Activated naive CD8-positive, alpha-beta T cell treated with anti-CD3 and anti-CD28 coated beads for 36 hours (primary cell): Measurements from ENCODE around the gene TMEM258. TPM values are rescaled to one million over a fixed set of nuclear protein-coding genes. Genes with fewer than 3 reads are reported as not detected.
A peak's percentile ranks its signal among the peaks of the same experiment; 100 is the strongest.

Experiments used
- DNase-seq: peaks from one replicate; pipeline ENCODE4 v3.0.0; 2021
- H3K27ac Mint-ChIP-seq: one replicate; pipeline ENCODE4 v1.8.0; 2022; ENCODE audit warnings: mild to moderate bottlenecking, moderate library complexity, mixed read lengths
- H3K27me3 Mint-ChIP-seq: one replicate; pipeline ENCODE4 v1.8.0; 2022; ENCODE audit warnings: mild to moderate bottlenecking, mixed read lengths
- H3K36me3 Mint-ChIP-seq: one replicate; pipeline ENCODE4 v1.8.0; 2021; ENCODE audit warnings: mild to moderate bottlenecking, mixed read lengths
- H3K4me1 Mint-ChIP-seq: one replicate; pipeline ENCODE4 v1.8.0; 2021; ENCODE audit warnings: mixed read lengths
- H3K4me3 Mint-ChIP-seq: one replicate; pipeline ENCODE4 v1.8.0; 2022; ENCODE audit warnings: mild to moderate bottlenecking, moderate library complexity, mixed read lengths
- H3K9me3 Mint-ChIP-seq: one replicate; pipeline ENCODE4 v1.8.0; 2022; ENCODE audit warnings: mixed read lengths
- total RNA-seq, 2 experiments: library from RNA; stranded (reverse); gene quantifications; one replicate each; pipeline ENCODE4 v1.2.3, GENCODE V29; 2021

Gene TMEM258
- total RNA-seq: 100 to 1,000 TPM; 143 TPM

- H3K4me3 Mint-ChIP-seq: peak within 1 kb of the TSS; percentile 86
- peaks cover 41% of the 10 kb centered on the region for H3K4me1 Mint-ChIP-seq
- peak within 1 kb of the TSS; percentile 100 for H3K27ac Mint-ChIP-seq
- peak; percentile 90 for DNase-seq
- H3K36me3 Mint-ChIP-seq: peaks cover 45% of the 10 kb centered on the region
- H3K27me3 Mint-ChIP-seq: no peaks in the 10 kb centered on the region
- H3K9me3 Mint-ChIP-seq: no peaks in the 10 kb centered on the region
Measured at GRCh38 chr11:61792310-61793082, at the start of gene TMEM258, which contains the start of gene FEN1. TMEM258 (minus strand) TSS chr11:61792599; CDS start chr11:61792558, 41 bp downstream. FEN1 (plus strand) TSS chr11:61792911; CDS start chr11:61795362, 2,451 bp downstream.

GRCh38 chr11:61841636-61842527 is 49.5 kb upstream of the TMEM258 start:
- H3K4me1 Mint-ChIP-seq: no peaks in the 10 kb centered on the region
- H3K27ac Mint-ChIP-seq: no peak overlapping the region
- H3K9me3 Mint-ChIP-seq: no peaks in the 10 kb centered on the region
- DNase-seq: no peak
- H3K27me3 Mint-ChIP-seq: no peaks in the 10 kb centered on the region
- H3K36me3 Mint-ChIP-seq: peaks cover 32% of the 10 kb centered on the region
- H3K4me3 Mint-ChIP-seq: no peak overlapping the region

GRCh38 chr11:61840371-61840770 is 48.0 kb upstream of the TMEM258 start:
- Mint-ChIP-seq H3K36me3 (peaks cover 28% of the 10 kb centered on the region), H3K9me3 (no peaks in the 10 kb centered on the region), H3K27ac (no peak overlapping the region), H3K4me3 (no peak overlapping the region), H3K27me3 (no peaks in the 10 kb centered on the region), H3K4me1 (peaks cover 2% of the 10 kb centered on the region)
- no peak for DNase-seq

- no peaks in the 10 kb centered on the region for H3K9me3 Mint-ChIP-seq
- DNase-seq: no peak
- H3K4me3 Mint-ChIP-seq: no peak overlapping the region
- no peak overlapping the region for H3K27ac Mint-ChIP-seq
- peaks cover 25% of the 10 kb centered on the region for H3K36me3 Mint-ChIP-seq
- H3K27me3 Mint-ChIP-seq: no peaks in the 10 kb centered on the region
- peaks cover 5% of the 10 kb centered on the region for H3K4me1 Mint-ChIP-seq
Measured at GRCh38 chr11:61839742-61840141, 47.3 kb upstream of the TMEM258 start.

GRCh38 chr11:61838921-61839320 is 46.5 kb upstream of the TMEM258 start:
- H3K4me1 Mint-ChIP-seq: peaks cover 11% of the 10 kb centered on the region
- DNase-seq: no peak
- no peaks in the 10 kb centered on the region for H3K9me3 Mint-ChIP-seq
- peak overlapping the region; percentile 21 for H3K27ac Mint-ChIP-seq
- peaks cover 27% of the 10 kb centered on the region for H3K36me3 Mint-ChIP-seq
- H3K4me3 Mint-ChIP-seq: no peak overlapping the region
- H3K27me3 Mint-ChIP-seq: no peaks in the 10 kb centered on the region

GRCh38 chr11:61838501-61838900 is 46.1 kb upstream of the TMEM258 start:
- H3K36me3 Mint-ChIP-seq: peaks cover 31% of the 10 kb centered on the region
- no peaks in the 10 kb centered on the region for H3K27me3 Mint-ChIP-seq
- H3K4me1 Mint-ChIP-seq: peaks cover 15% of the 10 kb centered on the region
- H3K4me3 Mint-ChIP-seq: no peak overlapping the region
- H3K9me3 Mint-ChIP-seq: no peaks in the 10 kb centered on the region
- peak overlapping the region; percentile 21 for H3K27ac Mint-ChIP-seq
- DNase-seq: no peak

- DNase-seq: no peak
- Mint-ChIP-seq H3K9me3 (no peaks in the 10 kb centered on the region), H3K36me3 (peaks cover 34% of the 10 kb centered on the region), H3K4me3 (no peak overlapping the region), H3K27me3 (no peaks in the 10 kb centered on the region), H3K27ac (no peak overlapping the region), H3K4me1 (peaks cover 15% of the 10 kb centered on the region)
Measured at GRCh38 chr11:61837411-61838005, 45.1 kb upstream of the TMEM258 start.

- Mint-ChIP-seq H3K27me3 (peaks cover 5% of the 10 kb centered on the region), H3K4me1 (peaks cover 15% of the 10 kb centered on the region), H3K4me3 (no peak overlapping the region), H3K36me3 (peaks cover 26% of the 10 kb centered on the region), H3K27ac (no peak overlapping the region), H3K9me3 (no peaks in the 10 kb centered on the region)
- DNase-seq: no peak
Measured at GRCh38 chr11:61836193-61836592, 43.8 kb upstream of the TMEM258 start.

GRCh38 chr11:61834278-61835048 is 42.1 kb upstream of the TMEM258 start:
- H3K4me3 Mint-ChIP-seq: peak overlapping the region; percentile 7
- H3K36me3 Mint-ChIP-seq: peaks cover 23% of the 10 kb centered on the region
- H3K4me1 Mint-ChIP-seq: peaks cover 20% of the 10 kb centered on the region

GRCh38 chr11:61833926-61834277 is 41.5 kb upstream of the TMEM258 start:
- Mint-ChIP-seq H3K4me3 (no peak overlapping the region), H3K9me3 (no peaks in the 10 kb centered on the region), H3K4me1 (peaks cover 23% of the 10 kb centered on the region), H3K27ac (peak overlapping the region; percentile 87), H3K36me3 (peaks cover 26% of the 10 kb centered on the region), H3K27me3 (peaks cover 24% of the 10 kb centered on the region)
- DNase-seq: no peak

More at GRCh38 chr11:61834278-61835048, 42.1 kb upstream of the TMEM258 start:
- Mint-ChIP-seq H3K9me3 (no peaks in the 10 kb centered on the region), H3K27ac (peak overlapping the region; percentile 87), H3K27me3 (peaks cover 19% of the 10 kb centered on the region)
- DNase-seq: peak; percentile 74

GRCh38 chr11:61833471-61833870 is 41.1 kb upstream of the TMEM258 start:
- Mint-ChIP-seq H3K4me3 (no peak overlapping the region), H3K27me3 (peaks cover 24% of the 10 kb centered on the region), H3K4me1 (peaks cover 23% of the 10 kb centered on the region), H3K27ac (peak overlapping the region; percentile 87), H3K9me3 (no peaks in the 10 kb centered on the region), H3K36me3 (peaks cover 27% of the 10 kb centered on the region)
- no peak for DNase-seq

- H3K36me3 Mint-ChIP-seq: peaks cover 27% of the 10 kb centered on the region
- no peak overlapping the region for H3K4me3 Mint-ChIP-seq
- H3K9me3 Mint-ChIP-seq: no peaks in the 10 kb centered on the region
- H3K27ac Mint-ChIP-seq: no peak overlapping the region
- peaks cover 23% of the 10 kb centered on the region for H3K4me1 Mint-ChIP-seq
- DNase-seq: no peak
- H3K27me3 Mint-ChIP-seq: peaks cover 24% of the 10 kb centered on the region
Measured at GRCh38 chr11:61832754-61833153, 40.4 kb upstream of the TMEM258 start.

GRCh38 chr11:61832207-61832606 is 39.8 kb upstream of the TMEM258 start:
- Mint-ChIP-seq H3K27ac (no peak overlapping the region), H3K4me3 (no peak overlapping the region), H3K36me3 (peaks cover 28% of the 10 kb centered on the region)

More at GRCh38 chr11:61832207-61832606, 39.8 kb upstream of the TMEM258 start:
- Mint-ChIP-seq H3K4me1 (peaks cover 24% of the 10 kb centered on the region), H3K27me3 (peaks cover 26% of the 10 kb centered on the region), H3K9me3 (no peaks in the 10 kb centered on the region)
- no peak for DNase-seq
